Measurements from ENCODE around the gene TIPARP.
"Not testable (repeated sequence)": the region's sequence is repeated elsewhere in the genome, so short reads cannot be mapped to it uniquely, and the experiment has no call there.

Gene TIPARP

DNA sequence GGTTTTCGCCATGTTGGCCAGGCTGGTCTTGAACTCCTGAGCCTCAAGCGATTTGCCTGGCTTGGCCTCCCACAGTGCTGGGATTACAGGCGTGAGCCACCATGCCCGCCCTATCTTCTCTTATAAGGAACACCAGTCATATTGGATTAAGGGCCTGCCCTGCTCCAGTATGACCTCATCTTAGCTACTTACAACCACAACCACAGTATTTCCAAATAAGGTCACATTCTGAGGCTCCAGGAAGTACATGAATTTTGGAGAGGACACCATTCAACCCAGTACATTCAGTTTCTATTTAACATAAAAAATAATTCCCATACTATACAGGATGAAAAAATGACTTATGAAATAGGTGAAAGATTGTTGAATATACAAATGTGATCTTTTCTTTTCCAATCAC lies 37.6 kb downstream of the TIPARP start:
- DNase-seq (ENCODE audit: low read depth, low spot score), result not testable (repeated sequence)

DNA sequence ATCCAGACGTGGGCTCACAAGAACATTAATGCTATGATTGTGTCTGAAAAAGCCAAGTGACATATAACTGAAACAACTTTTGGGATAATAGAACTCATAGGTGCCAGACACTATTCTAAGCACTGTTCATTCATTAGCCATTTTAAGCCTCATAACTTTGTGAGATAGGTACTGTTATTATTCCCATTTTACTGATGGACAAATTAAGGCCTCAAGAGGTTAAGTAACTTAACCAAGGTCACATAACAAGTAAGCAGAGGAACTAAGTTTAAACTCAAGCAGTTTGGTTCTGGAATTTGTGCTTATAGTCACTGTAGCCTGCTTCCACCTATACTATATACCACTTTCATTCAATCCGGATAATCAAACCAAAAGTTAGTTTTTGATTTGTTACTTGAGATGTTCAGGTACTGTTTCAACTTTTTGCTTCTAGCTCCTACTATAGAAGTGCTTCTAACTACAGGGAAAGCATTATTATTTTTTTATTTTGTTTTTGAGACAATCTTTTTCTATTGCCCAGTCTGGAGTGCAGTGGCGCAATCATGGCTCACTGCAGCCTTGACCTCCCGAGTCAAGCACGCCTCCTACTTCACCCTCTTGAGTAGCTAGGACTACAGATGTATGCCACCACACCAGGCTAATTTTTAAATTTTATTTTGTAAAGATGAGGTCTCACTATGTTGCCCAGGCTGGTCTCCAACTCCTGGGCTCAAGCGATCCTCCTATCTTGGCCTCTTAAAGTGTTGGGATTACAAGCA lies 41.9 kb downstream of the TIPARP start:
- DNase-seq (ENCODE audit: low read depth, low spot score), result no peak

- no peak for DNase-seq (ENCODE audit: low read depth, low spot score)
Measured at GRCh38 chr3:156718622-156719306, 44.4 kb downstream of the TIPARP start.

DNA sequence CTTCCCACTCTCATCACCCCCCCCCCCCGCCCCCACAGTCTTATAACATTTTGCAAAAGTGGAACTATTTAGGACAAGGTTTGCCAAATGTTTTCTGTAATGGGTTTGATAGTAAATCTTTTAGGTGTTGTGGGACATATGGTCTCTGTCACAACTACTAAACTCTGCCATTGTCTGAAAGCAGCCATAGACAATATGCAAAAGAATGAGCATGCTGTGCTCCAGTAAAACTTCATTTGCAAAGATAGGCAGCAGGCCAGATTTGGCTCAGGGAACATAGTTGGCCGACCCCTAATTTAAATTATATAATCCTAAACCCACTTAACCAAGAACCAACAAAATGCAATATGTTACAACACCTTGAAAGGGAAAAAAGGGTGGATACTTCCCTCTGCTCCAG lies 46.4 kb downstream of the TIPARP start:
- DNase-seq (ENCODE audit: low read depth, low spot score), result no peak

DNA sequence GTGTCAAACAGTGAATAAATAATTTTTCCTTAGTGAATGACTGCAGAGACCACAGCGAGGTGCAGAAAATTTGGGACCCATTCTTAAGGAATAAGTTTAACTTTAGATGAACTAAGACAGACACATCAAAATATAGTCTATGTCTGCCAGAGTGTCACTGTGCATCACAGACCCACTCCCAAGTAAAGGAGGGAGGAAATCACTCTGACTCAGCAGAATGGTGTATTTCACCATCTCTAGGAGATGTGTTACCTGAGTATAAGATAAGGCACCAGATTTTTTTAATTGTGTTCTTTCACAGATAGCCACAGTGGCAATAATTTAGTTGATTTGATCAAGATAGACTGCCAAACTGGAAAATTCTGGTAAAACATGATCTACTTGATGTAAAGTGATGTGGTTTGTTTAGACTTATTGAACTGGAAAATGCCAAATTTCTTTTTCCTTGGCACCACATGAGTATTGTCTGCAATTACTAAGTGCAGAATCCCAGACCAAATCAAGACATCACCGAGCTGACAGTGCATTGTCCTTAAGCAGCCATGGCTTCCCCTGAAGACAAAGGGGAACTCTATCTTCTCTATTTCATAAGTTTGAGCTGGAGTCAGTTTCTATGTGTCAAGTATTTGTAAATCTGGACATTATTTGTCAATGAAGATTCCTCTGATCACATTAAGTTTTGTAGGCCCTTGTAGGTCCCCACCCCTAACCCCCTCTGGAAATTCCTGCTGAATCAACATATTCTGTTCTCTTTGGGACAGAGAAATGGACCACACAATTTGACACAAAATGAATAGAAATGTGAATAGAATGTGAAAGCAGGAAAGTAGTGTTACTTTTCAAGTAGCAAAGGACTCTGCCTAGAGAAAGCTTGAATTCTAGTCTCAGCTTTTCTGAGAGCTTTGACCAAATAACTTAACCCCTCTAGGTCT lies 47.6 kb downstream of the TIPARP start:
- DNase-seq (ENCODE audit: low read depth, low spot score), result no peak

DNA sequence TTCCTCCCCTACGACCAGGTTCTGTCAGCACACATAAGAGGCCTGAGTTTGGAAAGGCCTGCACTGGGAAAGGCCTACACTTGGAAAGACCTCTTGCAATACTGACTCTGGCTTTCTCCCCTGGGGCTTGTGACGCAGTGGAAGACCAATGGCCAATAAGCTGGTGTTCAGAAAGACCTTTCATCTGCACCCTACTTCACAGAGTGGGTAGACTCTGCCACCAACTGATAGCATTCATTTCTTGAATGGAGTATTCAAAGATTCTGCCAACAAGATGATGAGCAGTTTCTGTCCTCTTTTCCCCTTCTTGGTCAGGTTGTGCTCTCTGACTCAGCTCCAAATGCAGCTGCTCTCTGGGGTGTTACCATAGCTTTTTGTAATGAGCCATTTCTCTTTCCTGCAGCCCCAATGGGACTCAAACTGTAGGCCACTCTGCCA lies 48.8 kb downstream of the TIPARP start:
- no peak for DNase-seq (ENCODE audit: low read depth, low spot score)

DNA sequence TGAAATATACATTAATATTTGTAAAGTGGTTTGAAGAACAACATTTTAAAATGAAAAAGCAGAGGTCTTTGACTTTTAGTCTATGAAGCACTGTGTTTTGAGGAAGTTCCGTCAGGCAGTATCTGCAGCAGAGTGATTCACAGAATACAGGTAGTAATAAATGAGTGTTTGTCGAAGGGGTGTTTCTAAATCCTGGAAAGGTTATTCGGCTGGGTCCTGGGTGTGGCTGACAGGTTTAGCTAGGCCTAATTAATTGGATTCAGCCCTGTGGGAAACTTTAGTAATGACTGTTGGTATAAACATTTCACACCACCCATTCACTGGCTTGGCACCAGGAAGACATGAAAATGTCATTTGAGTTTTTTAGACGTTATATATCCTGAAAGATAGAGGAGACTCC lies 51.3 kb downstream of the TIPARP start:
- DNase-seq (ENCODE audit: low read depth, low spot score), result no peak

DNA sequence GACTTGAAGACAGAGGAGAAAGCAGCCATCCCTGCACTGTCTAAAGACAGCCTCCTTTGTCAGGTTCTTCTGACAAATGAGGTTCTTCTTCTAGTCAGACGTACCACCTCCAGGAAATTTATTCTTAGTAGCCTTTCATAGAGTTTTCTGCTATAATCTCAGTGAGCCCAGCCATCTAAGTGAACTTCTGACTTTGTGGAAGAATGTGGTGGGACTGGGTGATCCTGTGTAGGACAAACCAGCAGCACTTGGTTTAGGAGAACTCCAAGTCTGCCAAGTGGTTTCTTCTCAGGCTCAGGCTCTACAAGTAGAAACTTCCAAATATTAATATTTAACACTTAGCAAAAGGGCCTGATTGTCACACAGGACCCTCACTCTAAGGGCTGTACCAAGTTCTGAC lies 52.1 kb downstream of the TIPARP start:
- no peak for DNase-seq (ENCODE audit: low read depth, low spot score)

GRCh38 chr3:156727519-156728205 lies 53.3 kb downstream of the TIPARP start:
- no peak for DNase-seq (ENCODE audit: low read depth, low spot score)

GRCh38 chr3:156728267-156728985 lies 54.0 kb downstream of the TIPARP start:
- DNase-seq (ENCODE audit: low read depth, low spot score), result no peak

- no peak for DNase-seq (ENCODE audit: low read depth, low spot score)
Measured at GRCh38 chr3:156729460-156730179, 55.2 kb downstream of the TIPARP start.

DNA sequence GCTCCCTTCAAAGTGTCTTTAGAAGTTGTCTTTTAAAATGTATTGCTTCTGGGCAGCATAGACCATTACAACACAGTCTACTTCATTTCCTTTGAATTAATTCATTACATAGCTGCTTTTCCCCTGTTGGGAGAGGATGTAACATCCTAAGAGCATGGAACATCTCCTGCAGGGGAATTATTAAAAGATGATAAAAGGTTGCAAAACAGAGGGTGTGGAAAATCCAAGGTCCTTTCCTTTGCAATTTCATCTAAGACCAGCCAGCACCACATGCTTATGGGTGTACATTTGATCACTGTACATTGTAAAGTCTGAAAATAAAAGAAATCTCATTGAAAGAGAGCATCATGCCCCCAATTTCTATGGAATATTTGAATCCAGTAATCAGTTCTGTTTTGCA lies 57.4 kb downstream of the TIPARP start:
- DNase-seq (ENCODE audit: low read depth, low spot score), result no peak

GRCh38 chr3:156732261-156732660 lies 57.9 kb downstream of the TIPARP start:
- DNase-seq (ENCODE audit: low read depth, low spot score), result no peak

DNA sequence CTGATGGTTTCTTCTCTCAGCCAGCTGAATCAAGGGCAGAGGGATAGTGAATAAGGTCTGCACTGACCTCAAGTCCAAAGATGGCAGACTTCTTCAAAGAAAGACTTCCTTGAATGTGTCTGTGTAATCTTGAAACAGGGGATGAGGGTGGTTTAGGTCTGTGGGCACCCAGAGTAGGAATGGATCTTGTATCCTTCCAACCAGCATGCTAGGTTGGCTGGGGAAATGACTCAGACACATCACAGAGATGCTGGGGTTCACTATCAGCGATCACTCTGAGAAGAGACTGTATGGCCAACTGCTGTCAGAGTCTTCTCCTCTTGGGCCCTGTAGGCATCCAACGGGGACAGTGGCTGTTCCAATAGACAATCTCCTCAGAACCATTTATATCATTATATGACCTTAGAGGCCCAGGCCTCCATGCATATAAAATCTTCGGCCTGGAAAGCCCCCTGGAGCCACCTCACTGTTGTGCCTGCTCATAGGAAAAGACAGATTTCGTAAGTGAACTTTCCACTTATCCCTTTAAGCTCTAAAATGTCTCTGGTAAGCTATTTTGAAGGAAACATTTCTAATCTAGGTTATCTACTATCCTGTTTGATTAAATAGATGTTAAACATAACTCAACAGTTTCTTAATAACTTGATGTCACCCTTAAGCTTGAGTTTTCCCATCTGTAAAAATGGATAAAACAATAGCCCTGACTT lies 58.5 kb downstream of the TIPARP start:
- no peak for DNase-seq (ENCODE audit: low read depth, low spot score)

- DNase-seq (ENCODE audit: low read depth, low spot score), result not testable (repeated sequence)
Measured at GRCh38 chr3:156734661-156735060, 60.3 kb downstream of the TIPARP start.

DNA sequence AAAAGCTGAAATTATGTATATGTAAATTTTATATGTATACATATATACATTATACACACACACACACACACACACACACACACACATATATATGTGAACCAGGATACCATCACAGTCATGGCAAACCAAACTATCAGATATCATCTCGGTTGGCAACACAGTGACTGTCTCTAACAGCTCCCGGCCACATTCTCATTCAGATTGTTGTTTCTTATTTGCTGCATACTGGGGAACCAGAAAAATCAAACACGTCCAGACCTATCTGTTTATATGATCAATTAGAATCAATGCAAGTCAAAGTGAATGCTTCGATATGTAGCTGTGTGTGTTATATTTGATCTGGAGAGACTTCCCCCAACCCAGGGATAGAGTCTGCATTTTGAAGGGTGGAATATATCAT lies 61.1 kb downstream of the TIPARP start:
- DNase-seq (ENCODE audit: low read depth, low spot score), result no peak

DNA sequence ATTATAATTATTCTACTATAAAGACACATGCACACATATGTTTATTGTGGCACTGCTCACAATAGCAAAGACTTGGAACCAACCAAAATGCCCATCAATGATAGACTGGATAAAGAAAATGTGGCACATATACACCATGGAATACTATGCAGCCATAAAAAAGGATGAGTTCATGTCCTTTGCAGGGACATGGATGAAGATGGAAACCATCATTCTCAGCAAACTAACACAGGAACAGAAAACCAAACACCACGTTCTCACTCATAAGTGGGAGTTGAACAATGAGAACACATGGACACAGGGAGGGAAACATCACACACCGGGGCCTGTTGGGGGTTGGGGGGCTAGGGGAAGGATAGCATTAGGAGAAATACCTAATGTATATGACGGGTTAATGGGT lies 62.7 kb downstream of the TIPARP start:
- DNase-seq (ENCODE audit: low read depth, low spot score), result not testable (repeated sequence)

DNA sequence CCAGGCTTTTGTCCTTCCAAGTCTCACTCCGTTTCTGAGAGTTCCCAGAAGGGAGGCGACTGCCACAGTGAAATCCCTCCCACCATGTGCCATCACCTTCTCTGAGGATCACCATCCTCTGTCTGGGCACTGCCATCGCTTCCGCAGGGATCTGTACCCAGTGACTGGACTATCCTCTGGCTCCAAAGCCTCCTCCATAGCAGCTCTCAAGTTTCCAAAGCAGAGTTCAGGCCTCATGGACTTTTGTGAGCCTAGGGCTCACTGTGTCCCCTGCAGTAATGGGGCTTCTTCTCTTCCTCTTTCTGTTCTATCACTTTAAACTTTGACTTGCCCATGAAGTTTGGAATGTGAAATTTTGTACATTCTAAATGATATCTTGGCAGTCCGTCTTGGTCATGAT lies 63.9 kb downstream of the TIPARP start:
- DNase-seq (ENCODE audit: low read depth, low spot score), result no peak

DNA sequence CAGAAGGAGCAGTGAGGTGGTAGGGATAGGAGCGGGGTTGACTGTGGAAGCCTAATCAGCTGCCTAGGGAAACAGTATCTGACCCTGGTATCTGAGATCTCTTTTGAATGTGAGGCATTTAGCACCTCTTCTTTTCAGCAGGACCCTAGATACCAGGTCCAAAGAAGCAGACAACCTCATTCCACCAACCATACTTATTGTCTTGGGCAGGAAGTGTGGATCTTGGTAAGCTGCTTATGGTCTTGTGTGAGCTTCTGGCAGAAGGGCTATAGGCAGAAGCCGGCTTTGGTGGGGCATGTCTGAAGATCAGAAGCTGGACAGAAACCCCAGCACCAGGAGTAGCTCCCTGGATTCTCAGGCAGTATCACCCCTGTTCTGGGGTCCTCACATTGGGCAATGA lies 65.6 kb downstream of the TIPARP start:
- no peak for DNase-seq (ENCODE audit: low read depth, low spot score)

- DNase-seq (ENCODE audit: low read depth, low spot score), result not testable (repeated sequence)
Measured at GRCh38 chr3:156740581-156740980, 66.2 kb downstream of the TIPARP start.
